Nephron progenitor cell (in vitro differentiated cells): ENCODE data around the gene SLC25A12.
"Not testable (repeated sequence)": the region's sequence is repeated elsewhere in the genome, so short reads cannot be mapped to it uniquely, and the experiment has no call there.

ENCODE experiments used
- DNase-seq: peaks from one replicate; pipeline ENCODE4 v3.0.0; 2021
- H3K27ac Mint-ChIP-seq: 2 replicates; pipeline ENCODE4 v1.8.0; 2021; ENCODE audit warnings: mild to moderate bottlenecking, moderate library complexity, mixed read lengths
- H3K27me3 Mint-ChIP-seq: 2 replicates; pipeline ENCODE4 v1.8.0; 2021; ENCODE audit warnings: mild to moderate bottlenecking, low read depth, mixed read lengths; ENCODE audit not compliant: poor library complexity
- H3K36me3 Mint-ChIP-seq: 2 replicates; pipeline ENCODE4 v1.8.0; 2021; ENCODE audit warnings: low read depth, mixed read lengths
- H3K4me1 Mint-ChIP-seq: 2 replicates; pipeline ENCODE4 v1.8.0; 2021; ENCODE audit warnings: mixed read lengths
- H3K4me3 Mint-ChIP-seq: 2 replicates; pipeline ENCODE4 v1.8.0; 2021; ENCODE audit warnings: mild to moderate bottlenecking, moderate library complexity, mixed read lengths
- H3K9me3 Mint-ChIP-seq: 2 replicates; pipeline ENCODE4 v1.8.0; 2021; ENCODE audit warnings: mild to moderate bottlenecking, moderate library complexity, mixed read lengths
- CTCF ChIP-seq: fragments of 200-600 bp; sonication (generic); IDR thresholded peaks from 2 replicates; pipeline ENCODE4 v1.5.0; 2021; ENCODE audit warnings: antibody characterized with exemption

Gene SLC25A12

DNA sequence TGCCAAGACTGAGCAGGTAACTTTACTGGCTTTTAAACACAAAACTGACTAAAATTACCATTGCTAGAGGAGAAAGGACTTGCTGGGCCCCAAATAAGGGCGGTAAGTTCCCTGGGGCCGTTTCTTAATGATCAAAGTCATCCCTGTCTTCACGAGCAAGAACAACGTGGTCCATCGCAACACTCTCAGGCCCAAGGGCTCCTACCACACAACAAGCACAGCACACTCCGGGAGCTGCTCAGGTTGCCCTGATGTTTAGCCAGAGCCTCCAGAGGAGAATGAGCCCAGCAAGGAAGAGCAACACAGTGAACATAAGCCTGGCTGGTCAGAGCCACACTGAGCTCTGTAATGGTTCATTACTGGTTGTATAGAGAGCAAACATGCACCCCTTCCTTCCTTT, 104.1 kb downstream of the SLC25A12 start:
- no peak for TF ChIP-seq CTCF
- H3K9me3 Mint-ChIP-seq = no peaks in the 10 kb centered on the region
- peak overlapping the region; percentile 54 for H3K27ac Mint-ChIP-seq
- H3K27me3 Mint-ChIP-seq = no peaks in the 10 kb centered on the region
- H3K4me3 Mint-ChIP-seq = no peak overlapping the region
- H3K4me1 Mint-ChIP-seq = peaks cover 3% of the 10 kb centered on the region
- peaks cover 44% of the 10 kb centered on the region for H3K36me3 Mint-ChIP-seq
- no peak for DNase-seq

DNA sequence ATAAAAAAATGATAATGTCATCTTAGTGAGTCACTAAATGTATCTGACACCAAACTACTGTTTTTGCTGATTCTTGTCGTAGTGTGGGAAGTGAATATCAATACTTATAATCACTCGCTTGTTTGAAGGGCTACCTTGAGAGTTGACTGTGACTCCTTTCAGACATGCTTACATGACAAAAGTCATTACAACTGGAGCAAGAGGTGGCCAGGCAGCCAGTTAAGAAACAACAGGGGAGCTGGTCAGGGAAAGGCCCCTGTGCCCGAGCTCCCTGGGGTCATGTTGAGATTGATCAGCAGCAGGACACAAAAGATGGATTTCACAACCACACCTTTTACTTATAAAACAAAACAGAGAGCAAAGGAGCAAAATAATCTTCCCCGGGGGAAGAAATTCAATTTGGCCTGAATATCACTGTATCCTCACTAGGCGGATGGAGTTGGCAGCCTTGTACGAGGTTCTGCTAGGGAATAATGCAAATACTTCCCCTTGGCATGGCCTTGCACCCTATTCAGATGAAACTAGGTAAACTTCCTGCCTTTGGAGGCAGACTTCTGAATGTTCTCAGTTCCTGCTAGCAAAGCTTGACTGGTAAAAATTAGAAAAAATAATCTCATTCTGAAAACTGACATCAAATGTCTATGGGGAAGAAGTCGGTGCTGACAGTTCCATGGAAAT, 105.6 kb downstream of the SLC25A12 start:
- Mint-ChIP-seq H3K36me3 (peaks cover 51% of the 10 kb centered on the region), H3K27me3 (no peaks in the 10 kb centered on the region), H3K27ac (no peak overlapping the region), H3K4me3 (no peak overlapping the region), H3K9me3 (no peaks in the 10 kb centered on the region), H3K4me1 (no peaks in the 10 kb centered on the region)
- TF ChIP-seq CTCF = no peak
- no peak for DNase-seq

DNA sequence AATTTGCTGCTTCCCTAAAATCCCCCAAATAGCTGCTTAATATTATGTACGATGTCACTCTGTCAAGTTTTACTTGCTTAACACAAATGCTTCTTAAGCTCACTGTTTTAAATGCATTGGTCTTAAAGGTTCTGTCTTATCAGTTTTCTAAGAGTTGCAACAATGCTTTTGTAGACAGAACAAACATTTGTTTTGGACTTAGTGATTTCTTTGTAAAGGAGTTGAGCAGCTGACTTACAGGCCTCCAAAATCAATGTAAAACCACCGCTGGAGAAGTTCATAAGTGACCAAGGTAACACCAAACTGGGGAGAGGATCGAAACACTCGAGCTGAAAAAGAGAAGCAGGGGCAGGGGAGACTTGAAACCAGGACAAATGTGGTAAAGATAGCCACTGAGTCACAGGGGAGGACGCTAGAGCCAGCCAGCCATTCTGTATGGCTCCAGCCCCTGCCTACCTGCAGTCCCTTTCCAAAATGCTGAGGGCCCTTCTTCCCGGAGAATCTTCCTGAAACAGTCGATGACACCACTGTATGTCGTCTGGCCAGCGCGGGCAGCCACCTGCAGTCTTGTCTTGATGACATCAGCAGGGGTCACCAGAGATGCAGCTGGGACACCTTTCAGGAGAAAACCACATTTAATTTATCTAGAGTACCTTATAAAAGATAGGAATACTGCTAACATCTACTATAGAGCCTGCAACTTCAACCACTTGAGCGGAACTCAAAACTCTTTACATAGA, 106.5 kb downstream of the SLC25A12 start:
- Mint-ChIP-seq H3K27me3 (no peaks in the 10 kb centered on the region), H3K4me1 (no peaks in the 10 kb centered on the region), H3K36me3 (peaks cover 60% of the 10 kb centered on the region), H3K9me3 (no peaks in the 10 kb centered on the region), H3K4me3 (no peak overlapping the region), H3K27ac (no peak overlapping the region)
- DNase-seq = no peak
- no peak for TF ChIP-seq CTCF

- Mint-ChIP-seq H3K36me3 (peaks cover 60% of the 10 kb centered on the region), H3K4me1 (no peaks in the 10 kb centered on the region), H3K27me3 (no peaks in the 10 kb centered on the region), H3K4me3 (no peak overlapping the region), H3K9me3 (peaks cover 6% of the 10 kb centered on the region), H3K27ac (no peak overlapping the region)
- TF ChIP-seq CTCF = no peak
- no peak for DNase-seq
Observed at GRCh38 chr2:171785450-171785849, 108.6 kb downstream of the SLC25A12 start.

DNA sequence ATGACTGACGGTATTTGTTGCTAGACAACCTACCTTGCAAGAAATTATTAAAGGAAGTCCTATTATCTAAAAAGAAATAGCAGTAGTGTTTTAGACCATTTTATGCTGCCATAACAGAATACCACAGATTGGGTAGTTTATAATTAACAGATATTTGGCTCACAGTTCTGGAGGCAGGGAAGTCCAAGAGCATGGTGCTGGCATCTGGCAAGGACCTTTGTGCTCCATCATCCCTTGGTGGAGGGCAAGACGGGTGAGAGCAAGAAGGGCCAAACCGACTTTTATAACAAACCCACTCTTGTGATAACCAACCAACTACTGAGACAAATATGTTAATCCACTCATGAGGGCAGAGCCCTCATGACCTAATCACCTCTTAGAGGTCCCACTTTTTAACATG, 115.5 kb downstream of the SLC25A12 start:
- no peak for DNase-seq
- Mint-ChIP-seq H3K27me3 (no peaks in the 10 kb centered on the region), H3K9me3 (peaks cover 50% of the 10 kb centered on the region), H3K36me3 (peaks cover 66% of the 10 kb centered on the region), H3K27ac (no peak overlapping the region), H3K4me3 (no peak overlapping the region), H3K4me1 (no peaks in the 10 kb centered on the region)
- no peak for TF ChIP-seq CTCF

DNA sequence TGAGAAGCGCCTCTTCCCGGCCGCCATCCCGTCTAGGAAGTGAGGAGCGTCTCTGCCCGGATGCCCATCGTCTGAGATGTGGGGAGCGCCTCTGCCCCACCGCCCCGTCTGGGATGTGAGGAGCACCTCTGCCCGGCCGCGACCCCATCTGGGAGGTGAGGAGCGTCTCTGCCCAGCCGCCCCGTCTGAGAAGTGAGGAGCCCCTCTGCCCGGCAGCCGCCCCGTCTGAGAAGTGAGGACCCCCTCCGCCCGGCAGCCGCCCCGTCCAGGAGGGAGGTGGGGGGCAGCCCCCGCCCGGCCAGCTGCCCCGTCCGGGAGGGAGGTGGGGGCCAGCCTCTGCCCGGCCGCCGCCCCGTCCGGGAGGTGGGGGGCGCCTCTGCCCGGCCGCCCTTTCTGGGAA, 119.5 kb downstream of the SLC25A12 start:
- Mint-ChIP-seq H3K36me3 (peaks cover 72% of the 10 kb centered on the region), H3K9me3 (peaks cover 80% of the 10 kb centered on the region)
- H3K4me1 Mint-ChIP-seq, H3K4me3 Mint-ChIP-seq, H3K27ac Mint-ChIP-seq, H3K27me3 Mint-ChIP-seq, DNase-seq: not testable (repeated sequence)
